Activated CD8-positive, alpha-beta memory T cell treated with anti-CD3 and anti-CD28 coated beads, Interleukin-2, amount 50 U/mL, for 4 hours (primary cell): Measurements from ENCODE around the gene ICAM3.
"Not testable (repeated sequence)": the region's sequence is repeated elsewhere in the genome, so short reads cannot be mapped to it uniquely, and the experiment has no call there.

Source experiments
- DNase-seq: peaks from one replicate; pipeline ENCODE4 v3.0.0-alpha.2; 2020

The ICAM3 gene

GRCh38 chr19:10343495-10343894 is 4.1 kb upstream of the ICAM3 start:
- no peak for DNase-seq

- no peak for DNase-seq
These were observed 553 bp upstream of the ICAM3 start for GRCh38 chr19:10339977-10340376.

- DNase-seq: no peak
These were observed 484 bp downstream of the ICAM3 start for GRCh38 chr19:10338940-10339339.

GRCh38 chr19:10336725-10337124 is 2.7 kb downstream of the ICAM3 start:
- DNase-seq: not testable (repeated sequence)

GRCh38 chr19:10335352-10335985 is 4.0 kb downstream of the ICAM3 start:
- DNase-seq: no peak

GRCh38 chr19:10334588-10335351 is 4.7 kb downstream of the ICAM3 start:
- DNase-seq: peak; percentile 40

- no peak for DNase-seq
These were observed 5.5 kb downstream of the ICAM3 start for GRCh38 chr19:10333758-10334587.

- peak; percentile 98 for DNase-seq
These were observed 6.3 kb downstream of the ICAM3 start, which contains the start of gene RAVER1 for GRCh38 chr19:10332965-10333757. TSS of gene RAVER1 (minus strand) at chr19:10333529. CDS start at chr19:10333507, 22 bp downstream.

GRCh38 chr19:10332158-10332964 is 7.1 kb downstream of the ICAM3 start:
- DNase-seq: no peak

GRCh38 chr19:10329555-10329954 is 9.9 kb downstream of the ICAM3 start:
- no peak for DNase-seq

- no peak for DNase-seq
These were observed 10.6 kb downstream of the ICAM3 start for GRCh38 chr19:10328558-10329429.

GRCh38 chr19:10327793-10328192 is 11.6 kb downstream of the ICAM3 start:
- no peak for DNase-seq

- DNase-seq: no peak
These were observed 13.7 kb downstream of the ICAM3 start for GRCh38 chr19:10325732-10326131.

- no peak for DNase-seq
These were observed 17.3 kb downstream of the ICAM3 start for GRCh38 chr19:10321874-10322835.

GRCh38 chr19:10321417-10321797 is 18.0 kb downstream of the ICAM3 start:
- DNase-seq: no peak

GRCh38 chr19:10320602-10321416 is 18.6 kb downstream of the ICAM3 start:
- no peak for DNase-seq

GRCh38 chr19:10318807-10319682 is 20.4 kb downstream of the ICAM3 start:
- no peak for DNase-seq
